GM23338 (cell line): ENCODE data around the gene TYW3. TPM values are rescaled to one million over a fixed set of nuclear protein-coding genes. Genes with fewer than 3 reads are reported as not detected.

Source experiments
- ATAC-seq: fragments of 200-7000 bp; cut with Tn5 transposase; 3 replicates; pipeline ENCODE4 v1.9.1; 2020
- DNase-seq: peaks from one replicate; pipeline ENCODE4 v3.0.0-alpha.2; 2015; ENCODE audit warnings: low spot score
- H2AFZ ChIP-seq: fragments of 200-600 bp; sonication (generic); 2 replicates; pipeline ENCODE4 v1.8.0; 2016; ENCODE audit warnings: antibody characterized with exemption, mild to moderate bottlenecking, moderate library complexity
- H3F3A ChIP-seq: fragments of 200-600 bp; sonication (generic); replicated peaks from 2 replicates; pipeline ENCODE4 v1.8.0; 2017; ENCODE audit warnings: antibody characterized with exemption, mixed run types, low read depth
- H3K27ac ChIP-seq: fragments of 200-600 bp; sonication (generic); 2 replicates; pipeline ENCODE4 v1.6.1; 2016; ENCODE audit warnings: low read depth
- H3K27me3 ChIP-seq: fragments of 200-600 bp; sonication (generic); 2 replicates; pipeline ENCODE4 v1.8.0; 2016; ENCODE audit warnings: mild to moderate bottlenecking, mixed run types, moderate library complexity; ENCODE audit not compliant: insufficient read depth
- H3K36me3 ChIP-seq: fragments of 200-600 bp; sonication (generic); 2 replicates; pipeline ENCODE4 v1.8.0; 2016; ENCODE audit warnings: mild to moderate bottlenecking; ENCODE audit not compliant: insufficient read depth
- H3K4me1 ChIP-seq: fragments of 200-600 bp; sonication (generic); 2 replicates; pipeline ENCODE4 v1.8.0; 2016; ENCODE audit warnings: mild to moderate bottlenecking, moderate library complexity; ENCODE audit not compliant: insufficient read depth
- H3K4me2 ChIP-seq: fragments of 200-600 bp; sonication (generic); 2 replicates; pipeline ENCODE4 v1.7.1; 2017; ENCODE audit warnings: mixed run types
- H3K4me3 ChIP-seq: fragments of 200-600 bp; sonication (generic); 2 replicates; pipeline ENCODE4 v1.6.1; 2016; ENCODE audit warnings: mixed run types
- H3K79me2 ChIP-seq: fragments of 200-600 bp; sonication (generic); replicated peaks from 2 replicates; pipeline ENCODE4 v1.8.0; 2017; ENCODE audit warnings: mild to moderate bottlenecking; ENCODE audit not compliant: insufficient read depth
- H3K9me2 ChIP-seq: fragments of 200-600 bp; sonication (generic); 2 replicates; pipeline ENCODE4 v1.8.0; 2017; ENCODE audit not compliant: insufficient read depth
- H4K20me1 ChIP-seq: fragments of 200-600 bp; sonication (generic); replicated peaks from 2 replicates; pipeline ENCODE4 v1.8.0; 2017; ENCODE audit warnings: mild to moderate bottlenecking; ENCODE audit not compliant: insufficient read depth
- H3K27ac Mint-ChIP-seq: 2 replicates; pipeline ENCODE4 v1.8.0; 2020; ENCODE audit warnings: inconsistent platforms, mild to moderate bottlenecking, moderate library complexity, mixed read lengths
- H3K27me3 Mint-ChIP-seq: 3 replicates; pipeline ENCODE4 v1.8.0; 2022; ENCODE audit warnings: low read depth, mild to moderate bottlenecking, moderate library complexity, mixed read lengths, inconsistent platforms; ENCODE audit not compliant: insufficient read depth, poor library complexity
- H3K36me3 Mint-ChIP-seq: 3 replicates; pipeline ENCODE4 v1.8.0; 2021; ENCODE audit warnings: low read depth, mild to moderate bottlenecking, inconsistent platforms, moderate library complexity, mixed read lengths
- H3K4me1 Mint-ChIP-seq: 3 replicates; pipeline ENCODE4 v1.8.0; 2020; ENCODE audit warnings: mild to moderate bottlenecking, inconsistent platforms, mixed read lengths
- H3K4me3 Mint-ChIP-seq: 3 replicates; pipeline ENCODE4 v1.8.0; 2021; ENCODE audit warnings: moderate library complexity, mild to moderate bottlenecking, inconsistent platforms, mixed read lengths
- H3K9me3 Mint-ChIP-seq: 3 replicates; pipeline ENCODE4 v1.8.0; 2020; ENCODE audit warnings: moderate library complexity, mild to moderate bottlenecking, inconsistent platforms, mixed read lengths
- CREB1 ChIP-seq: fragments of 250-450 bp; sonication (Bioruptor Pico); IDR thresholded peaks from 2 replicates; pipeline ENCODE4 v1.5.0; 2020; ENCODE audit warnings: low read depth, mild to moderate bottlenecking, moderate library complexity
- CTCF ChIP-seq, 2 experiments: fragments of 200-600 bp in 1 of 2; sonication (generic) in 1 of 2; conservative IDR thresholded peaks; 2 replicates each; pipeline versions ENCODE4 v1.5.1 to v1.6.1; 2016 to 2017; ENCODE audit warnings: antibody characterized with exemption in 2 of 2, low read depth in 2 of 2, mild to moderate bottlenecking in 2 of 2, moderate library complexity in 1 of 2
- ETS1 ChIP-seq: IDR thresholded peaks from 2 replicates; pipeline ENCODE4 v1.6.1; 2016; ENCODE audit warnings: antibody characterized with exemption
- EZH2 ChIP-seq: fragments of 200-600 bp; sonication (generic); IDR thresholded peaks from one replicate; pipeline ENCODE4 v1.8.0; 2017; ENCODE audit warnings: antibody characterized with exemption, mild to moderate bottlenecking, low read depth; ENCODE audit not compliant: unreplicated experiment
- EZH2phosphoT487 ChIP-seq: fragments of 200-600 bp; sonication (generic); IDR thresholded peaks from one replicate; pipeline ENCODE4 v1.8.1; 2018; ENCODE audit warnings: antibody characterized with exemption; ENCODE audit not compliant: unreplicated experiment
- JUNB ChIP-seq: IDR thresholded peaks from one replicate; pipeline ENCODE4 v1.6.1; 2016; ENCODE audit warnings: antibody characterized with exemption; ENCODE audit not compliant: unreplicated experiment
- NANOG ChIP-seq: IDR thresholded peaks from 2 replicates; pipeline ENCODE4 v1.6.1; 2016; ENCODE audit warnings: antibody characterized with exemption, borderline replicate concordance
- POLR2AphosphoS5 ChIP-seq: IDR thresholded peaks from 2 replicates; pipeline ENCODE4 v1.6.1; 2016; ENCODE audit warnings: antibody characterized with exemption, low read depth
- REST ChIP-seq: IDR thresholded peaks from one replicate; pipeline ENCODE4 v1.6.1; 2018; ENCODE audit warnings: antibody characterized with exemption; ENCODE audit not compliant: unreplicated experiment
- STAT1 ChIP-seq: IDR thresholded peaks from one replicate; pipeline ENCODE4 v1.6.1; 2016; ENCODE audit warnings: antibody characterized with exemption; ENCODE audit not compliant: unreplicated experiment
- ZNF114 ChIP-seq: fragments of 250-450 bp; sonication (Bioruptor Pico); IDR thresholded peaks from 2 replicates; pipeline ENCODE4 v1.5.0; 2020; ENCODE audit warnings: mild to moderate bottlenecking, moderate library complexity
- ZNF331 ChIP-seq: fragments of 250-450 bp; sonication (Bioruptor Pico); IDR thresholded peaks from 2 replicates; pipeline ENCODE4 v1.5.0; 2020; ENCODE audit warnings: low read depth, mild to moderate bottlenecking, moderate library complexity
- ZNF462 ChIP-seq: fragments of 250-450 bp; sonication (Bioruptor Pico); IDR thresholded peaks from 2 replicates; pipeline ENCODE4 v1.5.0; 2020; ENCODE audit warnings: mild to moderate bottlenecking, moderate library complexity
- polyA plus RNA-seq: library from polyadenylated mRNA; unstranded; fragments of >200 nt; fragmentation: Nextera tagmentation; extraction: Ambion mirVana; gene quantifications from 2 replicates; pipeline ENCODE4 v1.2.1, GENCODE V29; 2016
- total RNA-seq: library from RNA; depleted of rRNA; stranded (reverse); fragments of >200 nt; shearing (Covaris generic); gene quantifications from 2 replicates; pipeline ENCODE4 v1.2.3, GENCODE V29; 2014

The TYW3 gene
- total and polyA plus RNA-seq, 2 experiments from 2014 or later: 29.6 to 66.8 TPM

- Histone ChIP-seq H3K9me2 (no peaks in the 10 kb centered on the region), H3K79me2 (no peaks in the 10 kb centered on the region), H3K27me3 (no peaks in the 10 kb centered on the region), H3K36me3 (0 out of 2 replicates have a peak, but pooled peaks cover 20% of the 10 kb centered on the region), H3K4me1 (peaks cover 9% of the 10 kb centered on the region; the same call in 1 of the 2 replicates), H3K4me2 (no peak overlapping the region), H2AFZ (no peak overlapping the region), H3F3A (no peaks in the 10 kb centered on the region), H3K4me3 (no peak overlapping the region), H4K20me1 (0 out of 2 replicates have a peak, but pooled peaks cover 5% of the 10 kb centered on the region), H3K27ac (no peak overlapping the region)
- ATAC-seq (no peak), DNase-seq (no peak)
- Mint-ChIP-seq H3K4me3 (no peak overlapping the region), H3K36me3 (peaks cover 13% of the 10 kb centered on the region), H3K4me1 (no peaks in the 10 kb centered on the region), H3K27me3 (no peaks in the 10 kb centered on the region), H3K9me3 (no peaks in the 10 kb centered on the region), H3K27ac (no peak overlapping the region)
- TF ChIP-seq STAT1 (no peak), POLR2AphosphoS5 (no peak), ETS1 (no peak), NANOG (no peak), EZH2 (no peak), ZNF462 (no peak), REST (no peak), ZNF114 (CRISPR knock-in tag) (no peak), JUNB (no peak), CREB1 (CRISPR knock-in tag) (no peak), ZNF331 (CRISPR knock-in tag) (no peak), EZH2phosphoT487 (no peak), CTCF (conservative IDR thresholded peaks at IDR 0.05; ENCODE audit: low read depth in 2 of 2) (no peak)
Measured at GRCh38 chr1:74716822-74717221, 16.1 kb upstream of the TYW3 start.
